Natural killer cell (primary cell): ENCODE measurements around the gene RTL1. TPM values are rescaled to one million over a fixed set of nuclear protein-coding genes. Genes with fewer than 3 reads are reported as not detected.
A peak's percentile ranks its signal among the peaks of the same experiment; 100 is the strongest.

Experiments used
- ATAC-seq, 3 donors: fragments of 150-1000 bp in 2 of 3; fragments of 200-7000 bp in 1 of 3; cut with Tn5 transposase; 1 replicate in 1 of 3; 2 replicates in 2 of 3; pipeline ENCODE4 v1.10.0; 2021; ENCODE audit warnings: mild to moderate bottlenecking in 2 of 3, moderate library complexity in 2 of 3
- DNase-seq, 2 donors: peaks; one replicate each; pipeline versions ENCODE4 v3.0.0 to v3.0.0-alpha.2; 2013 to 2021; ENCODE audit warnings: mixed read lengths in 1 of 2
- H3K27ac ChIP-seq: one replicate; pipeline ENCODE4 v1.5.1; 2013; ENCODE audit warnings: mild to moderate bottlenecking, low read length
- H3K27me3 ChIP-seq: one replicate; pipeline ENCODE4 v1.6.1; 2013; ENCODE audit warnings: low read length; ENCODE audit not compliant: control insufficient read depth, insufficient read depth
- H3K36me3 ChIP-seq: one replicate; pipeline ENCODE4 v1.6.1; 2013; ENCODE audit warnings: low read length; ENCODE audit not compliant: control insufficient read depth, insufficient read depth
- H3K4me1 ChIP-seq: one replicate; pipeline ENCODE4 v1.6.1; 2013; ENCODE audit warnings: low read length; ENCODE audit not compliant: control insufficient read depth, insufficient read depth
- H3K4me3 ChIP-seq: one replicate; pipeline ENCODE4 v1.5.1; 2013; ENCODE audit warnings: low read length
- H3K9me3 ChIP-seq: one replicate; pipeline ENCODE4 v1.6.1; 2013; ENCODE audit warnings: low read length; ENCODE audit not compliant: control insufficient read depth, insufficient read depth
- H3K27ac Mint-ChIP-seq, 2 donors: one replicate each; pipeline ENCODE4 v1.8.0; 2022; ENCODE audit warnings: mild to moderate bottlenecking in 2 of 2, mixed read lengths in 2 of 2, moderate library complexity in 1 of 2
- H3K27me3 Mint-ChIP-seq, 2 donors: one replicate each; pipeline ENCODE4 v1.8.0; 2022; ENCODE audit warnings: low read depth in 2 of 2, mixed read lengths in 2 of 2
- H3K36me3 Mint-ChIP-seq: one replicate; pipeline ENCODE4 v1.8.0; 2022; ENCODE audit warnings: mixed read lengths
- H3K4me1 Mint-ChIP-seq, 2 donors: one replicate each; pipeline ENCODE4 v1.8.0; 2022; ENCODE audit warnings: mixed read lengths in 2 of 2
- H3K4me3 Mint-ChIP-seq: one replicate; pipeline ENCODE4 v1.8.0; 2022; ENCODE audit warnings: mild to moderate bottlenecking, moderate library complexity, mixed read lengths
- H3K9me3 Mint-ChIP-seq, 2 donors: one replicate each; pipeline ENCODE4 v1.8.0; 2022; ENCODE audit warnings: mixed read lengths in 2 of 2
- CTCF ChIP-seq: fragments of 200-600 bp; IDR thresholded peaks from one replicate; pipeline ENCODE4 v1.8.0; 2022; ENCODE audit warnings: antibody characterized with exemption
- WGBS: methylation state at CpG from one replicate; pipeline ENCODE4 v1.1.7; 2013; ENCODE audit warnings: missing lambda C conversion rate; ENCODE audit not compliant: insufficient coverage; 5-methylcytosine and 5-hydroxymethylcytosine counted together
- intact Hi-C: fragments of 100-400 bp; cut with micrococcal nuclease; formaldehyde crosslinking; loops from one replicate; pipeline ENCODE4 v1.14.2; 2022
- total RNA-seq, 4 donors: library from RNA; stranded (reverse); fragments of 120-200 nt in 1 of 4; gene quantifications; one replicate each; pipeline versions ENCODE4 v1.2.3 to v1.2.4, GENCODE V29; 2013 to 2022

RTL1 gene
- total RNA-seq, 3 donors from 2014 or later (not counting 1 experiment from before 2014, with no cell fraction given), result not detected

DNA sequence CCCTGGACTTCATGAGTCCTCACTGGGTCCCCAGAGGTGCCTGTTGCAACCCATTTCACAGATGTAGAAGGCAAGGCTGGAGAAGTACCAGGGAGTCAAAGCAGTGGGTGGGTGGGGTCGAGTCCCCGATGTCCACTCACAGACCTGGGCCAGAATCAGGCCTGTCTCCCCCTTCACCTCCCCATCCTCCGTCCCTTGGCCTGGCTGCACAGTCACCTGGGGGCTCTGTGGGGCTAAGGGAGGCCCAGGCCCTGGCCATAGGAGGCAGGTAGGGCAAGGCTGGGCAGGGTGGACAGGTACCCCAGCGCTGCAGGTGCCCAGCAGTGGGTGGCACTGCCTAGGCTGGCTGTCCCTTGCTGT, 29.5 kb downstream of the RTL1 start:
- ATAC-seq (no peak), DNase-seq (no peak)
- no peaks in the 10 kb centered on the region for H3K36me3 Mint-ChIP-seq
- no peak overlapping the region for H3K4me3 ChIP-seq
- 90% methylated on average over 3 of the region's 4 CpGs for WGBS
- TF ChIP-seq CTCF, result no peak
- no peaks in the 10 kb centered on the region for H3K4me1 ChIP-seq
- H3K36me3 ChIP-seq, result no peaks in the 10 kb centered on the region
- no peak overlapping the region for H3K4me3 Mint-ChIP-seq
- no peak overlapping the region for H3K27ac Mint-ChIP-seq
- H3K27ac ChIP-seq, result no peak overlapping the region
- no peaks in the 10 kb centered on the region for H3K27me3 Mint-ChIP-seq
- H3K9me3 Mint-ChIP-seq, result no peaks in the 10 kb centered on the region
- H3K27me3 ChIP-seq, result no peaks in the 10 kb centered on the region
- H3K4me1 Mint-ChIP-seq, result peaks cover 0 to 17% of the 10 kb centered on the region in 2 donors
- intact Hi-C loops, result no loop called here
- H3K9me3 ChIP-seq, result no peaks in the 10 kb centered on the region

- H3K4me3 Mint-ChIP-seq, result no peak overlapping the region
- ATAC-seq (no peak), DNase-seq (no peak)
- Histone ChIP-seq H3K4me3 (no peak overlapping the region), H3K4me1 (no peaks in the 10 kb centered on the region), H3K36me3 (no peaks in the 10 kb centered on the region), H3K9me3 (no peaks in the 10 kb centered on the region), H3K27me3 (no peaks in the 10 kb centered on the region), H3K27ac (no peak overlapping the region)
- H3K27me3 Mint-ChIP-seq, result no peaks in the 10 kb centered on the region
- peaks cover 0 to 17% of the 10 kb centered on the region in 2 donors for H3K4me1 Mint-ChIP-seq
- WGBS, result 57% methylated on average over 3 of the region's 3 CpGs
- H3K36me3 Mint-ChIP-seq, result no peaks in the 10 kb centered on the region
- intact Hi-C loops, result no loop called here
- TF ChIP-seq CTCF, result no peak
- H3K27ac Mint-ChIP-seq, result no peak overlapping the region
- H3K9me3 Mint-ChIP-seq, result no peaks in the 10 kb centered on the region
These were observed 30.4 kb downstream of the RTL1 start for GRCh38 chr14:100873096-100873482.

DNA sequence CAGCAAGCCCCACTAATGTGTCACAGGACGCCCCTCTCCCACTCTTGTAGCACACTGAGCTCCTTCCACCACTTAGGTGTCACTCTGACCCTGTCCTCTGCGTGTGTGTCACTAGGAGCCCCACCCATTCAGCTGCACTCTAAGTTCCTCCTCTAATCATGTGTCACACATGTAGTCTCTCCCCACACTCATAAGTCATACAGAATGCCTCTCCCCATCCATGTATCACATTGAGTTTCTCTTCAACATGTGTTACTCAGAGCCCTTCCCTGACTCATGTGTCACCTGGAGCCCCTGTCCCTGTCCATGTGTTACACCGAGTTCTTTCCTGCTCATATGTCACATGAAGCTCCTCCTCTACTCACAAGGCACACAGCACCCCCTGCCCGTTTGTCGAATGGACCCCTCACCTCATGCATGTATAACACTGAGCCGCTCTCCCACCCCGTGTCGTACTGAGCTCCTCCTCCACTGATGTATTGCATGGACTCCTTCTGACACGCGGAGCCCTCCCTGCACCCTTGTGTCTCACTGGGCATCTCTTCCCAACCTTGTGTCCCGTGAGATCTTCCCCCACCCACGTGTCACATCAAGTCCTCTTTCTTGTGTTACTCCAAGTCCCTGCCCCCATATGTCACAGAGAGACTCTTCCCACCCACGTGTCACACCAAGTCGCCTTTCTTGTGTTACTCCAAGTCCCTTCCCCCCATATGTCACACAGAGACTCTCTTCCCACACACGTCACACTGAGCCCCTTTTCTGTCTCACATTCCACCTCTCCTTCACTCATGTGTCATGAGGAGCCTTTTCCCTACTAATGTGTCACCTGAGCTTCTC, 31.0 kb downstream of the RTL1 start:
- H3K9me3 Mint-ChIP-seq, result no peaks in the 10 kb centered on the region
- DNase-seq, result no peak
- intact Hi-C loops, result no loop called here
- peak overlapping the region in 1 of 2 donors; percentile 30 for H3K27ac Mint-ChIP-seq
- Histone ChIP-seq H3K27me3 (no peaks in the 10 kb centered on the region), H3K4me1 (no peaks in the 10 kb centered on the region), H3K9me3 (no peaks in the 10 kb centered on the region), H3K27ac (no peak overlapping the region), H3K4me3 (no peak overlapping the region), H3K36me3 (no peaks in the 10 kb centered on the region)
- peak in 2 of 3 donors; percentile 19 to 47 for ATAC-seq
- H3K4me1 Mint-ChIP-seq, result peaks cover 0 to 17% of the 10 kb centered on the region in 2 donors
- no peaks in the 10 kb centered on the region for H3K36me3 Mint-ChIP-seq
- no peak overlapping the region for H3K4me3 Mint-ChIP-seq
- TF ChIP-seq CTCF, result no peak
- 87% methylated on average over 15 of the region's 15 CpGs for WGBS
- H3K27me3 Mint-ChIP-seq, result no peaks in the 10 kb centered on the region
